NB4 (cell line): ENCODE results near the gene CLTCL1.

Experiments
- MAX ChIP-seq: IDR thresholded peaks from 2 replicates; pipeline ENCODE4 v1.6.1; 2011; ENCODE audit warnings: low read depth, low read length
- TF ChIP-seq, protein P1 (sequence below): IDR thresholded peaks from one replicate; pipeline ENCODE4 v1.5.1; 2012; ENCODE audit warnings: low read depth, low read length

- no peak for TF ChIP-seq MAX
- TF ChIP-seq, protein P1, sequence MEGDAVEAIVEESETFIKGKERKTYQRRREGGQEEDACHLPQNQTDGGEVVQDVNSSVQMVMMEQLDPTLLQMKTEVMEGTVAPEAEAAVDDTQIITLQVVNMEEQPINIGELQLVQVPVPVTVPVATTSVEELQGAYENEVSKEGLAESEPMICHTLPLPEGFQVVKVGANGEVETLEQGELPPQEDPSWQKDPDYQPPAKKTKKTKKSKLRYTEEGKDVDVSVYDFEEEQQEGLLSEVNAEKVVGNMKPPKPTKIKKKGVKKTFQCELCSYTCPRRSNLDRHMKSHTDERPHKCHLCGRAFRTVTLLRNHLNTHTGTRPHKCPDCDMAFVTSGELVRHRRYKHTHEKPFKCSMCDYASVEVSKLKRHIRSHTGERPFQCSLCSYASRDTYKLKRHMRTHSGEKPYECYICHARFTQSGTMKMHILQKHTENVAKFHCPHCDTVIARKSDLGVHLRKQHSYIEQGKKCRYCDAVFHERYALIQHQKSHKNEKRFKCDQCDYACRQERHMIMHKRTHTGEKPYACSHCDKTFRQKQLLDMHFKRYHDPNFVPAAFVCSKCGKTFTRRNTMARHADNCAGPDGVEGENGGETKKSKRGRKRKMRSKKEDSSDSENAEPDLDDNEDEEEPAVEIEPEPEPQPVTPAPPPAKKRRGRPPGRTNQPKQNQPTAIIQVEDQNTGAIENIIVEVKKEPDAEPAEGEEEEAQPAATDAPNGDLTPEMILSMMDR = no peak
Observed at GRCh38 chr22:19224985-19225384, 66.5 kb downstream of the CLTCL1 start.
